PC-3 (cell line): ENCODE measurements around the gene CPLANE1.

Experiments
- CTCF ChIP-seq: fragments of 300-600 bp; sonication (generic); conservative IDR thresholded peaks from 2 replicates; pipeline ENCODE4 v1.5.1; 2017; ENCODE audit warnings: antibody characterized with exemption, low read depth, mild to moderate bottlenecking, low read length
- EZH2 ChIP-seq: fragments of 300-600 bp; sonication (generic); IDR thresholded peaks from one replicate; pipeline ENCODE4 v1.6.1; 2017; ENCODE audit warnings: antibody characterized with exemption, mild to moderate bottlenecking, low read length; ENCODE audit not compliant: unreplicated experiment

- TF ChIP-seq CTCF (no peak), EZH2 (no peak)
Measured at GRCh38 chr5:37190592-37190991, 58.6 kb downstream of the CPLANE1 start.
